Activated T-cell treated with anti-CD3 and anti-CD28 coated beads, Interleukin-2, amount 50 U/mL, for 72 hours (primary cell): Measurements from ENCODE around the gene MPPE1. TPM values are rescaled to one million over a fixed set of nuclear protein-coding genes. Genes with fewer than 3 reads are reported as not detected.
"Not testable (repeated sequence)": the region's sequence is repeated elsewhere in the genome, so short reads cannot be mapped to it uniquely, and the experiment has no call there.

Experiments used
- ATAC-seq, 2 donors: fragments of 150-1000 bp; cut with Tn5 transposase; replicated peaks in 1 of 2; 2 replicates each; pipeline ENCODE4 v1.10.0; 2021; ENCODE audit warnings: moderate library complexity in 2 of 2, mild to moderate bottlenecking in 1 of 2
- DNase-seq, 2 donors: peaks; one replicate each; pipeline ENCODE4 v3.0.0; 2021 to 2022; ENCODE audit warnings: mixed read lengths in 1 of 2
- H3K27ac Mint-ChIP-seq: one replicate; pipeline ENCODE4 v1.8.0; 2022; ENCODE audit warnings: mild to moderate bottlenecking, moderate library complexity, mixed read lengths
- H3K27me3 Mint-ChIP-seq: one replicate; pipeline ENCODE4 v1.8.0; 2022; ENCODE audit warnings: low read depth, mixed read lengths
- H3K36me3 Mint-ChIP-seq, 2 donors: one replicate each; pipeline ENCODE4 v1.8.0; 2022; ENCODE audit warnings: mixed read lengths in 2 of 2, mild to moderate bottlenecking in 1 of 2; ENCODE audit not compliant: insufficient read depth in 2 of 2
- H3K4me1 Mint-ChIP-seq: one replicate; pipeline ENCODE4 v1.8.0; 2022; ENCODE audit warnings: low read depth, mixed read lengths
- H3K4me3 Mint-ChIP-seq, 2 donors: one replicate each; pipeline ENCODE4 v1.8.0; 2022; ENCODE audit warnings: mild to moderate bottlenecking in 2 of 2, mixed read lengths in 2 of 2, moderate library complexity in 2 of 2
- H3K9me3 Mint-ChIP-seq, 2 donors: one replicate each; pipeline ENCODE4 v1.8.0; 2022; ENCODE audit warnings: mixed read lengths in 2 of 2
- total RNA-seq, 2 donors: library from RNA; stranded (reverse); gene quantifications; one replicate each; pipeline ENCODE4 v1.2.3, GENCODE V29; 2022

MPPE1 gene
- total RNA-seq, 2 donors from 2014 or later: 43.5 to 61.2 TPM

- H3K4me1 Mint-ChIP-seq: peaks cover 24% of the 10 kb centered on the region
- H3K9me3 Mint-ChIP-seq: no peaks in the 10 kb centered on the region
- no peak for DNase-seq
- H3K4me3 Mint-ChIP-seq: peak overlapping the region; percentile 91 to 95
- H3K27me3 Mint-ChIP-seq: no peaks in the 10 kb centered on the region
- ATAC-seq: no peak
- H3K27ac Mint-ChIP-seq: peak overlapping the region; percentile 94
- peaks cover 0 to 2% of the 10 kb centered on the region in 2 donors for H3K36me3 Mint-ChIP-seq
These were observed 941 bp upstream of the MPPE1 start for GRCh38 chr18:11909061-11909455.

GRCh38 chr18:11906926-11907874 lies 917 bp downstream of the MPPE1 start:
- Mint-ChIP-seq H3K4me3 (peak overlapping the region; percentile 95 to 96), H3K9me3 (no peaks in the 10 kb centered on the region), H3K4me1 (peaks cover 24% of the 10 kb centered on the region), H3K27ac (peak overlapping the region; percentile 94), H3K27me3 (no peaks in the 10 kb centered on the region), H3K36me3 (peaks cover 0 to 5% of the 10 kb centered on the region in 2 donors)
- ATAC-seq (no peak), DNase-seq (no peak)

GRCh38 chr18:11906176-11906575 lies 1.9 kb downstream of the MPPE1 start:
- H3K9me3 Mint-ChIP-seq: no peaks in the 10 kb centered on the region
- no peaks in the 10 kb centered on the region for H3K27me3 Mint-ChIP-seq
- no peak overlapping the region for H3K27ac Mint-ChIP-seq
- DNase-seq: no peak
- peaks cover 24% of the 10 kb centered on the region for H3K4me1 Mint-ChIP-seq
- ATAC-seq: no peak
- H3K36me3 Mint-ChIP-seq: peaks cover 0 to 5% of the 10 kb centered on the region in 2 donors
- peak overlapping the region in 1 of 2 donors; percentile 41 for H3K4me3 Mint-ChIP-seq

- Mint-ChIP-seq H3K27me3 (no peaks in the 10 kb centered on the region), H3K4me3 (no peak overlapping the region), H3K4me1 (peaks cover 24% of the 10 kb centered on the region)
These were observed 2.5 kb downstream of the MPPE1 start for GRCh38 chr18:11905613-11906012.

GRCh38 chr18:11902522-11903292 lies 5.4 kb downstream of the MPPE1 start:
- H3K4me1 Mint-ChIP-seq: peaks cover 14% of the 10 kb centered on the region
- H3K36me3 Mint-ChIP-seq: peaks cover 0 to 4% of the 10 kb centered on the region in 2 donors
- no peak for ATAC-seq
- H3K9me3 Mint-ChIP-seq: no peaks in the 10 kb centered on the region
- no peak overlapping the region for H3K4me3 Mint-ChIP-seq
- no peak for DNase-seq
- H3K27me3 Mint-ChIP-seq: no peaks in the 10 kb centered on the region
- no peak overlapping the region for H3K27ac Mint-ChIP-seq

More at GRCh38 chr18:11905613-11906012, 2.5 kb downstream of the MPPE1 start:
- H3K36me3 Mint-ChIP-seq: peaks cover 0 to 5% of the 10 kb centered on the region in 2 donors
- H3K9me3 Mint-ChIP-seq: no peaks in the 10 kb centered on the region
- H3K27ac Mint-ChIP-seq: no peak overlapping the region
- no peak for ATAC-seq
- DNase-seq: no peak

GRCh38 chr18:11901826-11902438 lies 6.2 kb downstream of the MPPE1 start:
- Mint-ChIP-seq H3K27me3 (no peaks in the 10 kb centered on the region), H3K4me1 (peaks cover 6% of the 10 kb centered on the region), H3K36me3 (peaks cover 0 to 9% of the 10 kb centered on the region in 2 donors), H3K9me3 (no peaks in the 10 kb centered on the region), H3K27ac (no peak overlapping the region), H3K4me3 (no peak overlapping the region)
- ATAC-seq (no peak), DNase-seq (no peak)

- DNase-seq (no peak), ATAC-seq (no peak)
- H3K9me3 Mint-ChIP-seq: no peaks in the 10 kb centered on the region
- H3K27me3 Mint-ChIP-seq: no peaks in the 10 kb centered on the region
- no peak overlapping the region for H3K4me3 Mint-ChIP-seq
- no peak overlapping the region for H3K27ac Mint-ChIP-seq
- no peaks in the 10 kb centered on the region for H3K4me1 Mint-ChIP-seq
- peaks cover 0 to 11% of the 10 kb centered on the region in 2 donors for H3K36me3 Mint-ChIP-seq
These were observed 9.1 kb downstream of the MPPE1 start for GRCh38 chr18:11899063-11899462.

- DNase-seq (no peak), ATAC-seq (no peak)
- Mint-ChIP-seq H3K27me3 (no peaks in the 10 kb centered on the region), H3K9me3 (no peaks in the 10 kb centered on the region), H3K27ac (no peak overlapping the region), H3K36me3 (peaks cover 0 to 10% of the 10 kb centered on the region in 2 donors), H3K4me1 (no peaks in the 10 kb centered on the region), H3K4me3 (no peak overlapping the region)
These were observed 10.3 kb downstream of the MPPE1 start for GRCh38 chr18:11897781-11898180.

GRCh38 chr18:11892438-11892837 lies 15.7 kb downstream of the MPPE1 start:
- DNase-seq, H3K4me1 Mint-ChIP-seq, H3K9me3 Mint-ChIP-seq, H3K27me3 Mint-ChIP-seq, H3K4me3 Mint-ChIP-seq, ATAC-seq, H3K27ac Mint-ChIP-seq: not testable (repeated sequence)
- H3K36me3 Mint-ChIP-seq: peaks cover 2 to 20% of the 10 kb centered on the region in 2 donors

GRCh38 chr18:11891737-11892136 lies 16.4 kb downstream of the MPPE1 start:
- Mint-ChIP-seq H3K4me1 (peaks cover 13% of the 10 kb centered on the region), H3K36me3 (peaks cover 2 to 18% of the 10 kb centered on the region in 2 donors), H3K4me3 (no peak overlapping the region), H3K27me3 (no peaks in the 10 kb centered on the region), H3K9me3 (no peaks in the 10 kb centered on the region), H3K27ac (no peak overlapping the region)
- ATAC-seq (no peak), DNase-seq (no peak)

- ATAC-seq (no peak), DNase-seq (no peak)
- Mint-ChIP-seq H3K9me3 (no peaks in the 10 kb centered on the region), H3K27me3 (no peaks in the 10 kb centered on the region), H3K4me3 (no peak overlapping the region), H3K27ac (no peak overlapping the region), H3K36me3 (peaks cover 2 to 25% of the 10 kb centered on the region in 2 donors), H3K4me1 (peaks cover 13% of the 10 kb centered on the region)
These were observed 18.8 kb downstream of the MPPE1 start for GRCh38 chr18:11889284-11889683.

- H3K36me3 Mint-ChIP-seq: peaks cover 2 to 26% of the 10 kb centered on the region in 2 donors
- H3K27ac Mint-ChIP-seq: no peak overlapping the region
- no peak for DNase-seq
- no peaks in the 10 kb centered on the region for H3K9me3 Mint-ChIP-seq
- no peak for ATAC-seq
- peaks cover 13% of the 10 kb centered on the region for H3K4me1 Mint-ChIP-seq
- no peak overlapping the region for H3K4me3 Mint-ChIP-seq
- no peaks in the 10 kb centered on the region for H3K27me3 Mint-ChIP-seq
These were observed 19.4 kb downstream of the MPPE1 start for GRCh38 chr18:11888726-11889125.
